H9 (cell line): ENCODE measurements around the gene B4GALT6. TPM values are rescaled to one million over a fixed set of nuclear protein-coding genes. Genes with fewer than 3 reads are reported as not detected.

Experiments
- DNase-seq: peaks from one replicate; pipeline ENCODE4 v3.0.0-alpha.2; 2017
- H2AFZ ChIP-seq: one replicate; pipeline ENCODE4 v1.6.1; 2013; ENCODE audit warnings: mild to moderate bottlenecking, low read length, control low read depth, moderate library complexity
- H2AK5ac ChIP-seq: 2 replicates; pipeline ENCODE4 v1.6.1; 2013; ENCODE audit warnings: low read length, control low read depth, mixed read lengths; ENCODE audit not compliant: insufficient read length
- H2BK120ac ChIP-seq: one replicate; pipeline ENCODE4 v1.6.1; 2013; ENCODE audit warnings: low read depth, mild to moderate bottlenecking, low read length, control low read depth, inconsistent platforms; ENCODE audit not compliant: poor library complexity, severe bottlenecking
- H2BK12ac ChIP-seq: 2 replicates; pipeline ENCODE4 v1.6.1; 2013; ENCODE audit warnings: low read length, control low read depth, mixed read lengths, low read depth; ENCODE audit not compliant: insufficient read length
- H2BK15ac ChIP-seq: 2 replicates; pipeline ENCODE4 v1.6.1; 2013; ENCODE audit warnings: low read depth, low read length, control low read depth
- H2BK20ac ChIP-seq: one replicate; pipeline ENCODE4 v1.6.1; 2013; ENCODE audit warnings: low read depth, mild to moderate bottlenecking, low read length, control low read depth, inconsistent platforms; ENCODE audit not compliant: poor library complexity, severe bottlenecking
- H2BK5ac ChIP-seq: 2 replicates; pipeline ENCODE4 v1.6.1; 2013; ENCODE audit warnings: low read length, control low read depth, mixed read lengths; ENCODE audit not compliant: insufficient read length
- H3K14ac ChIP-seq: 2 replicates; pipeline ENCODE4 v1.6.1; 2013; ENCODE audit warnings: low read length, control low read depth; ENCODE audit not compliant: insufficient read depth
- H3K18ac ChIP-seq: 2 replicates; pipeline ENCODE4 v1.6.1; 2013; ENCODE audit warnings: low read depth, mild to moderate bottlenecking, mixed read lengths, low read length, control low read depth; ENCODE audit not compliant: insufficient read length
- H3K23ac ChIP-seq: 2 replicates; pipeline ENCODE4 v1.6.1; 2013; ENCODE audit warnings: low read length, control low read depth, mixed read lengths, low read depth; ENCODE audit not compliant: insufficient read length
- H3K23me2 ChIP-seq: 2 replicates; pipeline ENCODE4 v1.6.1; 2013; ENCODE audit warnings: low read depth, mild to moderate bottlenecking, mixed read lengths, low read length, control low read depth; ENCODE audit not compliant: insufficient read length, poor library complexity, severe bottlenecking
- H3K27ac ChIP-seq: 2 replicates; pipeline ENCODE4 v1.5.1; 2013; ENCODE audit warnings: low read length, control low read depth, mixed read lengths, low read depth; ENCODE audit not compliant: insufficient read length
- H3K27me3 ChIP-seq: 2 replicates; pipeline ENCODE4 v1.6.1; 2013; ENCODE audit warnings: low read length, control low read depth, inconsistent platforms; ENCODE audit not compliant: insufficient read depth
- H3K4ac ChIP-seq: 2 replicates; pipeline ENCODE4 v1.6.1; 2013; ENCODE audit warnings: low read depth, mild to moderate bottlenecking, control low read depth, inconsistent platforms, low read length, moderate library complexity
- H3K4me1 ChIP-seq: 2 replicates; pipeline ENCODE4 v1.6.1; 2013; ENCODE audit warnings: low read length, control low read depth, inconsistent platforms; ENCODE audit not compliant: insufficient read depth
- H3K4me2 ChIP-seq: 2 replicates; pipeline ENCODE4 v1.6.1; 2013; ENCODE audit warnings: low read length, control low read depth, mixed read lengths; ENCODE audit not compliant: insufficient read length, insufficient read depth
- H3K56ac ChIP-seq: 2 replicates; pipeline ENCODE4 v1.6.1; 2013; ENCODE audit warnings: low read depth, mild to moderate bottlenecking, mixed read lengths, low read length, control low read depth; ENCODE audit not compliant: insufficient read length
- H3K79me1 ChIP-seq: 2 replicates; pipeline ENCODE4 v1.6.1; 2013; ENCODE audit warnings: low read depth, mild to moderate bottlenecking, moderate library complexity, low read length, control low read depth, inconsistent platforms; ENCODE audit not compliant: insufficient read depth, poor library complexity, severe bottlenecking
- H3K79me2 ChIP-seq: 2 replicates; pipeline ENCODE4 v1.6.1; 2013; ENCODE audit warnings: low read length, control low read depth, inconsistent platforms; ENCODE audit not compliant: insufficient read depth
- H3K9ac ChIP-seq: 2 replicates; pipeline ENCODE4 v1.6.1; 2013; ENCODE audit warnings: low read length, control low read depth, mixed read lengths; ENCODE audit not compliant: insufficient read length; ENCODE audit errors: extremely low read depth
- H3K9me3 ChIP-seq: one replicate; pipeline ENCODE4 v1.6.1; 2013; ENCODE audit warnings: low read depth, low read length, inconsistent platforms; ENCODE audit not compliant: control insufficient read depth
- H3T11ph ChIP-seq: one replicate; pipeline ENCODE4 v1.6.1; 2013; ENCODE audit warnings: mild to moderate bottlenecking, low read length, control low read depth, inconsistent platforms
- H4K20me1 ChIP-seq: one replicate; pipeline ENCODE4 v1.6.1; 2013; ENCODE audit not compliant: control insufficient read depth, insufficient read length, insufficient read depth
- H4K5ac ChIP-seq: 2 replicates; pipeline ENCODE4 v1.6.1; 2013; ENCODE audit warnings: low read depth, mild to moderate bottlenecking, mixed read lengths, low read length, control low read depth; ENCODE audit not compliant: insufficient read length
- H4K8ac ChIP-seq: replicated peaks from 2 replicates; pipeline ENCODE4 v1.6.1; 2013; ENCODE audit warnings: low read length, control low read depth, mixed read lengths, low read depth; ENCODE audit not compliant: insufficient read length
- H4K91ac ChIP-seq: 2 replicates; pipeline ENCODE4 v1.6.1; 2013; ENCODE audit warnings: low read depth, mild to moderate bottlenecking, moderate library complexity, mixed read lengths, low read length, control low read depth; ENCODE audit not compliant: insufficient read length
- H3K27ac Mint-ChIP-seq, 3 experiments: 2 replicates in 2 of 3; 3 replicates in 1 of 3; pipeline ENCODE4 v1.8.0; 2020 to 2021; ENCODE audit warnings: mixed read lengths in 3 of 3, mild to moderate bottlenecking in 1 of 3, moderate library complexity in 1 of 3
- H3K27me3 Mint-ChIP-seq: 2 replicates; pipeline ENCODE4 v1.8.0; 2021; ENCODE audit warnings: low read depth, mild to moderate bottlenecking, moderate library complexity, mixed read lengths
- H3K36me3 Mint-ChIP-seq, 3 experiments: 2 replicates in 2 of 3; 3 replicates in 1 of 3; pipeline ENCODE4 v1.8.0; 2020 to 2021; ENCODE audit warnings: low read depth in 3 of 3, mixed read lengths in 3 of 3; ENCODE audit not compliant: insufficient read depth in 1 of 3
- H3K4me1 Mint-ChIP-seq, 2 experiments: 2 replicates each; pipeline ENCODE4 v1.8.0; 2020; ENCODE audit warnings: mixed read lengths in 2 of 2
- H3K4me3 Mint-ChIP-seq, 2 experiments: 2 replicates in 1 of 2; 3 replicates in 1 of 2; pipeline ENCODE4 v1.8.0; 2020 to 2021; ENCODE audit warnings: mild to moderate bottlenecking in 2 of 2, mixed read lengths in 2 of 2, moderate library complexity in 1 of 2
- H3K9me3 Mint-ChIP-seq, 2 experiments: 2 replicates in 1 of 2; 3 replicates in 1 of 2; pipeline ENCODE4 v1.8.0; 2020; ENCODE audit warnings: mild to moderate bottlenecking in 2 of 2, mixed read lengths in 2 of 2, moderate library complexity in 1 of 2
- CTCF ChIP-seq: fragments of 200-600 bp; sonication (generic); conservative IDR thresholded peaks from 3 replicates; pipeline ENCODE4 v1.8.0; 2021; ENCODE audit warnings: antibody characterized with exemption, mild to moderate bottlenecking
- WGBS: extraction: QIAGEN DNeasy Blood & Tissue Kit; methylation state at CpG from one replicate; pipeline ENCODE4 v1.1.7; 2013; ENCODE audit warnings: missing lambda C conversion rate, low lambda C conversion rate, mixed read lengths; ENCODE audit not compliant: insufficient read length; ENCODE audit errors: extremely low coverage; 5-methylcytosine and 5-hydroxymethylcytosine counted together
- total RNA-seq: library from RNA; stranded (reverse); gene quantifications from 2 replicates; pipeline ENCODE4 v1.2.1, GENCODE V29; 2021

B4GALT6 gene
- total RNA-seq, 1 experiment from 2014 or later, result 34.1 TPM

DNA sequence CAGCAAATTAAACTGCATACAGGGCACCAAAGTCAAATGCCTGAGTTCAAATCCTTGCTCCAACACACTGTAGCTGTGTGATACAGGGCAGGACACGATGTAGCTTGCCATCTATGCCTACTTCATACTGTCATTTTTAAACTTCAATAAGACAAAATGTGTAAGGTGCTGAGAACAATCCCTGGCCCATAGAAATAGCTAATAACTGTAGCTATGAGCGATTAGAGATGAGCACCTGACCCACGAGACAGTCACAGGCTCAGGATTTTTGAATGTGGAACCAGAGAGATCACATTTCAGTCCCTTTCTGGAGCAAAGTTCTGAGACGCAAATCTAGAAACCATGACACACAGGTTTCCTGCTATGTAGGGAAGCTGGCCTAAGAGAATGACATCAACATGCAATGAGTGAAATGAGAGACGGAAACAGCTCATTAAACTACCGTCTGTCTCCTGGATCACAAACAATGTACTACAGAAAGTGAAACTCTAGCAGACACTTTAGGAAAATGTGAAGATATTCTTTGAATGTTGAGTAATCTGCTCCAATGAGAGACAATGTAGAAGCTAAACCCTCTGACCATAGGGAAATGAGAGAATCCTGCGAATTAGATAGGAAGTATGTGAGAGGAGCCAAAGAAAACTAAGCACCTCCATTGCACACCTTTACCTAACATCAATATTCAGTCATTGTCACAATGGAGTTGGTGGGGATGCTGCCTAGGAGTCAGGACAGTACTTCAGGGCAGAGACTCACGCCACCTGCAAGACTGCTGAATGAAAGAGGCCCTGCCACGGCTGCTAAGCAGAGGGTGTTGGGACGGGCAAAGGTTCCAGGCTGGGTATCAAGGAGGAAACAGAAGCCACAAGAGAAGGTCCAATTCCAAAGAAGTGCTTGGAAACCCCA, 25.5 kb downstream of the B4GALT6 start:
- no peak overlapping the region for H2BK5ac ChIP-seq
- H3T11ph ChIP-seq, result no peak overlapping the region
- WGBS, result no CpG with 5 or more reads among the region's 10 CpGs
- no peak overlapping the region for H3K18ac ChIP-seq
- H2BK120ac ChIP-seq, result no peak overlapping the region
- no peaks in the 10 kb centered on the region for H3K27me3 Mint-ChIP-seq
- peak overlapping the region in 2 of 3 experiments; percentile 72 to 81; a peak in 4 of 7 replicates for H3K27ac Mint-ChIP-seq
- no peak overlapping the region for H3K4me2 ChIP-seq
- no peak overlapping the region for H4K8ac ChIP-seq
- H2AFZ ChIP-seq, result no peak overlapping the region
- peaks cover 3% of the 10 kb centered on the region; the same call in 1 of the 2 replicates for H3K4me1 ChIP-seq
- no peak overlapping the region for H2BK15ac ChIP-seq
- no peaks in the 10 kb centered on the region for H3K79me2 ChIP-seq
- H3K4ac ChIP-seq, result no peak overlapping the region
- H3K23me2 ChIP-seq, result no peaks in the 10 kb centered on the region
- no peaks in the 10 kb centered on the region for H4K20me1 ChIP-seq
- no peak overlapping the region for H3K9ac ChIP-seq
- H3K9me3 Mint-ChIP-seq, result peaks cover 0 to 8% of the 10 kb centered on the region in 2 experiments; a peak in 2 of 5 replicates
- H3K27me3 ChIP-seq, result no peaks in the 10 kb centered on the region
- no peak overlapping the region for H3K14ac ChIP-seq
- peaks cover 5% of the 10 kb centered on the region for H3K79me1 ChIP-seq
- H4K91ac ChIP-seq, result no peak overlapping the region
- H3K4me3 Mint-ChIP-seq, result no peak overlapping the region
- peaks cover 5 to 16% of the 10 kb centered on the region in 2 experiments for H3K4me1 Mint-ChIP-seq
- no peak overlapping the region for H2BK12ac ChIP-seq
- no peak overlapping the region for H2BK20ac ChIP-seq
- H3K9me3 ChIP-seq, result no peaks in the 10 kb centered on the region
- no peak overlapping the region for H3K23ac ChIP-seq
- peaks cover 23 to 38% (median 26%) of the 10 kb centered on the region in 3 experiments for H3K36me3 Mint-ChIP-seq
- no peak overlapping the region for H4K5ac ChIP-seq
- H3K27ac ChIP-seq, result no peak overlapping the region
- no peak for TF ChIP-seq CTCF
- no peak overlapping the region for H3K56ac ChIP-seq
- no peak for DNase-seq
- no peak overlapping the region for H2AK5ac ChIP-seq
